NCI-H2227 treated with DMSO at 0.1 percent for 48 hours (cell line): Measurements from ENCODE around the gene NRG3.

Experiments used
- DNase-seq: peaks from one replicate; lab custom pipeline; 2025; lab: John Stamatoyannopoulos, UW

NRG3 gene

DNA sequence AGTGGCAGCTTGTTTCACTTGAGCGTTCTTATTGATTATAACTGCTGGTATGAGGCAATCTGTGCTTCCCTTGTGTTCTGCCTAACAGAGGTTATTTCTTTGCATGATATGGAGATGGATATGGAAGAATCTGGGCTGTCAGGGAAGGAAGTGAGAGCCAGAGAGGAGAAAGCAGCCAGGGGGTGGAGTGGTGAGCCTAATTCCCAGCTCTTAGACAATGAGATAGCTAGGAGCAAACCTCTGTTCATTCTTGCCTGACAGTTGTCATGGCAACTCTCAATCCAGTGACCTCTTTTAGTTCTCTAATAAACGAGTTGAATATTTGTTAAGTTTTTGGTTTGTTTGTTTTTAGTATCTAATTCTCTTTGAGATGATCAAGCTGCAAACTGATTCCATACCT, 214.3 kb downstream of the NRG3 start:
- DNase-seq: no peak

DNA sequence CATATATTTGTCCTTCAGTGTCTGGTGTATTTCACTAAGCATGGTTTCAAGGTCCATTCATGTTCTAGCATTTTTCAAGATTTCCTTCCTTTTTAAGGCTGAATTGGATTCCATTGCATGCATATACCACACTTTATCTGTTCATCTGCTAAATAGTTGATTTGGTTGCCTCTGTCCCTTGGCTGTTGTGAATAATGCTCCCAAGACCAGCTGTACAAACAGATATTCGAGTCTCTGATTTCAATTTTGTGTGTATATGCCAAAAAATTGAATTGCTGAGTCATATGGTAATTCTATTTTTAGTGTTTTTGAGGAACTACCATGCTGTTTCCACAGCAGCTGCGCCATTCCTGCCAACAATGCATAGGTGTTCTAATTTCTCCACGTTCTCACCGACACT, 216.4 kb downstream of the NRG3 start:
- DNase-seq: no peak

DNA sequence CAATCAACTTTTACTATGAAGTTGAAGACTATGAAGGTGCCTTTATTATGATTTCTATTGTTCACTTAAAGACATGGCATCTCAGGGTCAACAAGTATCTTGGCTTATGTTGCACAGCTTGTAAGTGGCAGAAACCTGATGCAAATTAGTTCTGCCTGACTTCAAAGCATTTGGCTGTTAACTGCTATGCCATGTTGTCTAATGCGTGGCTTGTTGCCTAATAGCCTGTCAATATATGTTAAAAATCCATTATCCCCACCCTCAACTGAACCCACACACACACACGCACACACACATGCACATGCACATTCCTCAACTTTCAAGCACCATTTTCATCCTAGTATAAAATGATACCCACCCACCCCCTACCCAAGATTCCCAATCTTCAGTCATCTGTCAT, 217.1 kb downstream of the NRG3 start:
- DNase-seq: no peak

DNA sequence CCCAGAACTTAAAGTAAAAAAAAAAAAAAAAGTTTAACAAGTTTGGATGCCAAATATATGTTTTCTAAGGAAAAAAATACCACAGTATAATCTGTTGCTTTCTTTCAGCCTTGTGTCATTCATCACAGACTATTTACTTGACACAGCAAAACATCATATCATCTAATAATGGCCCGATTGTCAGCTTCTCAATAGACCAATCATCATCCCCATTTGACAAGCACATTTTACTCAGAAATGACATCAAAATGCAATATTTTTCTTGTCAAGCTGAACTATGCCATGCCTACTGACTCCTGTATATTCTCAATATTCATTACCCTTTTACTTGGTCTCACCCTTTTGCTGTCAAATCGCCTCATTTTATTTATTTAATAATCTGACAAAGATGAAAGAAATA, 249.7 kb downstream of the NRG3 start:
- no peak for DNase-seq

DNA sequence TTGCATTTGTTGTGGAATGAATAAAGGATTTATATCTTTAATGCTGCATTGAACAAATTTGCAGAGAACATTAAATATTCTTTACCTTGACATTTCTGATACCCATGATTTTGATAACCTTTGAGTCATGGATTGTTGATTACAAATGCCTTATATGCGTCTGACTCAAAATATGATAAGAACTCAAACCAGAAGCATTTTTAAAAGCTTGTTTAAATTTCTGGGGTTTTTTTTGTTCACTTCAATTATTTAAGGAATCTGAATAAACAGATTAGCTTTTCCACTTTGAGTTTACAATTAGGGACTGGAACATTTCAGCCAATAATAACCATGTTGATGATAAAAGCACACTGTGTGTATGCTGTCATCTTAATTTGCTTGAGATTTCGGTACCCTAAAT, 253.5 kb downstream of the NRG3 start:
- DNase-seq: no peak

DNA sequence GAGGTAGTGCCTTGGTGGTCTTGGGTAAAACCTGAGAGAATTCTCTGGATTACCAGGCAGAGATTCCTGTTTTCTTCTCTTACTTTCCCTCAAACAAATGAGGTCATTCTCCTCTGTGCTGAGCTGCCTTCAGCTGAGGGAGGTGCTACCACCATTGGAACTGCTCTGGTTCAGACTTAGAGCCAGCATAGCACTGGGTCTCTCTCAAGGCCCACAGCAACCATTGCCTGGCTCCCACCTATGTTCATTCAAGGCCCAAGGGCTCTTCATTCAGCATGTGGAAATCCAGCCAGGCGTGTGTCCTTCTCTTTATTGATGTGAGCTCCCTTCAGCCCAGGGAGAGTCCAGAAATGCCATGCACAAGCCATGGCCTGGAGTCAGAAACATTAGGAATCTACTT, 261.1 kb downstream of the NRG3 start:
- no peak for DNase-seq

DNA sequence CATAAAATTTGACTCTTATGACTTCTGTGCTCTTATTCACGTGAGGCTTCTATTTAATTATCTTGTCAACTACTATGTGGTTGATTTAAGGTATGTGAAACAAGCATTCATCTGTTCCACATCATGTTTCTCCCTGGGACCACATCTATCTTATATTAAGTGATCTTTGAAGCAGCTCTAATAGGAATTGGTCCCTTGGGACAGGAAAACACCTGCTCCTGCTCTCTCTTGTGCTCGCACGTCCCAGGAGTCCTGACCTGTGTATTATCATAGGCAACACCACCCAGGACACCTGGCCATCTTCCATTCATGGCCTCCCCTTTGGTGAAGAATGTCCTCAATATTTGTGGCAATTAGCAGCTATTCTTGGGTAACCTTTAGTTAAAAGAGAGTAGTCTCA, 269.2 kb downstream of the NRG3 start:
- no peak for DNase-seq

DNA sequence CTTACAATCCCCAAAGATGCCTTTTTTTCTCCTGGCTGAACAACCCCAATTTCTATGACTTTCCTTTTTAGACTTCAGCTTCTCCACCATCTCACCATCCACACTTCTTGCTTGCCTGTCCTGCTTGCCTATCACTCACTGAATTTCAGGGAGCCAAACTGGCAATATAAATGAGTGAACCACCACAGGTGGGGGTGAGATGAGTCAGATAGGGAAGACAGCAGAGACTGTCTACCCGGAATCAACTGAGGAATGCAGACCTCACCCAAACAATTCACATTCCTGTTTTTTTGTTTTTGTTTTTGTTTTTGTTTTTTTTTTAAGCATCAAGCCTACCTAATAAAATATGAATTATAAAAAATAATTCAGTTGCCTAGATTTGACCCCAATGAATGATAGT, 273.8 kb downstream of the NRG3 start:
- DNase-seq: no peak

DNA sequence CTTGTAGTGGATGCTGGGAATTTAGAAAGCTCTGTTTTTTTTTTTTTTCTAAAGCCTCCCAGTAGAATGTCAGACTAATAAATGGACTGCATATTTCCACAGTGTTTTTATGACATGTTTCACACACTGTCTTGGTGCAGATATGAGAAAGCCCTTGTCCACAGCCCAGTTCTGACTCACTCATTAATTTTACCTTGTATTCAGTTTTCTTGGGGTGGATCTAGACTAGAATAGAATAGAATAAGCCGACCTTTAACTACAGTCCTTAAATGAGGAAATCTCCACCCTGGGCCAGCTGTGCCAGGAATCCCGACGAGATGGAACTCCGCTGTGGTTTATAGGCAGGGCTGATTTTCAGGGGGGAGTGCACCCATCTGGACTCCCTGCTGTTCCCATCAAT, 274.7 kb downstream of the NRG3 start:
- no peak for DNase-seq

DNA sequence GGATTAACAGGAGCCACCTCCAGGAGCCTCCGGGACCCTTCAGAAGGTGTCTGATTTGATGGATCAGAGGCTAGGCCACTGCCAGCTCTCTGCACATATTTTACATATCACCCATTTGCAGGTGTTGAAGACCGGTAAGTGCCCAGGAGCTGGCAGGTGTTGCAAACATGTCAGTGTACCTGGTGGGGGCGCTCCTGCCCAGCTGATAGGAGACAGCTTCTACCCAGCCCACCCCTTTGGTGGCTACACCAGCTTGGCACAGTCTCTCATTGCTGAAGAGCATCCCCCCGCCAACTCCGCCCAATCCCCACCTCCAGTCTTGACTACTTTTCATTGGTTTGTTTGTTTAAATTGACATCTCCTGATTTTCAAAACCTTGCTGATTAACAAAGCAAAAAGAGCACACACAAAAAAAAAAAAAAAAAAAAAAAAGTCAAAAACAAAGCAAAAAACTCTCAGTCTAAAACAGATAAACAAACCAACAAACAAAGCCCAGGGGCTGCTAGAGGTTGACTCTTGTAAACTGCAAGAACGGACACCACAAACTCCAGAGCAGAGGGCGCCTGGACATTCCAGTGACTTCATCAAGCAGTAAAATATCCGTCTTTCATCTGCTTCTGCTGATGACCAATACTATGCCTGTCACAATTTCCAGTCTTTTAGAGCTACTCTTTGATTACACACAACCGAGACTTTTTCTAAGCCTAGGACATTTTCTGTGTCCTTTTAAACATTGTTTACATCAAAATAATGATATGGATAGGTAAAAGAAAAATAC, 275.3 kb downstream of the NRG3 start:
- DNase-seq: no peak

DNA sequence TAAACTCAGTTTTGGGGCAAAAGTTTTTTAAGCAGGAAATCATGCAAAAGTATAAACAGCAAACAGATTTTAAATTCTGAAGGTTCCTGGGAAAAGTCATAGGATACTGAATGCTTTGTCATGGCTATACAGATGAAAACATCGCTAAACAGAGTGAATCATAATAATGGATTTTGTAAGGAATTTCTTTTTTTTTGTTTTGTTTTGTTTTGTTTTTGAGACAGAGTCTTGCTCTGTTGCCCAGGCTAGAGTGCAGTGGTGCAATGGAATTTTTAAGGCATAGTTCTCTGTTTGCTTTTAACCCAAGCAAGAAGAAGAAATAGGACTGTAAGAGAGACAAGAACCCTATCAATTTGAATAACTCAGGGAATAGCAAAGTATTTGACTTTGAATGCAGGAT, 285.3 kb downstream of the NRG3 start:
- no peak for DNase-seq

DNA sequence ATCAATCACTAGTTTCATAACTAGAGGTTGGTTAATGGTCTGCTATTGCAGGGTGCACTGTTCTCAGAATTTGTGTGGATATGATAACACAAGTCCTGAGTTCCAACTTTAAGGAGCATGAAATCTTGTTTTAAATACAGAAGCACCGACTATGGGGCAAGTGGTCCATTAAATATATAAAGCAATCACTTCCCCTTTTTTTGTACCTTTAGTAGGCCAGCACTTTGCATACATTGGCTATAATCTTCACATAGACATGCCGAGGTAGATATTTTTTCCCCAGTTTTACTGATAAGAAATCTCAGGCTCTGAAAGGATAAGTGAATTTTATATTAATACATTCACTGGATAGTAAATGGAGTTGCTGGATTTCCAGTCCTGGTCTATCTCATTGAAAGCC, 286.3 kb downstream of the NRG3 start:
- no peak for DNase-seq

DNA sequence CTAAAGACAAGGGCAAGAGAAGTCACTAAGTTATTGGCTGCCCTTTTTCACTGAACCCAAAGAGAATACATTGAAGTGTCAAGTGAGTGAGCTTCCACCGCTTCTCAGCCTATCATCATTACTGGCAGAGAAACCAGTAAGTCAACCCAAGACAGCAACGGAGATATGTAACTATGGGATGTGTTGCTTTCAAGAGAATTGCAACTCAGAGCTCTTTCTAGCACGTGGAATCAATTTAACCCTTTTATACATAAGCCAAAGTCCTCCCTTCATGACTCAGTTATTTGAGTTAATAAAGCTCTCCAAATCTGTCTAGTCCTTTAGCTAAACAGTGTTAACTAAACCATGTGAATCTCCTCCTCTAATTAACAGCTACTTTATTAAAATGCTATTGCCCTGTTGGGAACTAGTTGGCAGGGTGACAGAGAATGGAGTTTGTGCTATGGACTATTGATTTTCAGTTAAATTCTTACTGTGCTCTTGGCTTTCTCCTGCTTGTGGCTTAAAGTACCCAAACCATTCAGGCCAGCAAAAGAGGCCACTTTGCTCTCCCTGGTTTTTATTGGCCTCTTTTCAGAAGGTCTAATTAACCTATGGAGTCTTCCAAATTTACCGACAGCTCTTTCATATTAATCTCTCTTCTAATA, 287.7 kb downstream of the NRG3 start:
- no peak for DNase-seq

DNA sequence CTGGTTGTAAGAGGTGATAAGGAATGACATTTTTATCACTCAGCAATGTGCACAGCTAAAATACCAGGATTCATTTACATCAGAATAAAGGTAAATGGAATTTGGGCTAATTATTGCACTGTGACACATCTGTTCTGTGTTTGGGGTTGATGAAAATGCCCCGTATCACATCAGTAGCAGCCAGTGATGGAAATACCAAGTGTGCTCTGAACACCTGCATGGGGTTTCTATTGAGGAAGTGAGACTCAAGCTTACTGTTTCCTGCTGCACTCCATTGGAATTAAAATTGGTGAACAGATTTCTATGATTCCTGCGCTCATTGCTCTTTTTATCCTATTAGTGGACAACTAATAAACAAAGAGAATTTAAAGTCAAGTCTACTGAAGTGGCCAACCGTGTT, 296.9 kb downstream of the NRG3 start:
- DNase-seq: no peak

DNA sequence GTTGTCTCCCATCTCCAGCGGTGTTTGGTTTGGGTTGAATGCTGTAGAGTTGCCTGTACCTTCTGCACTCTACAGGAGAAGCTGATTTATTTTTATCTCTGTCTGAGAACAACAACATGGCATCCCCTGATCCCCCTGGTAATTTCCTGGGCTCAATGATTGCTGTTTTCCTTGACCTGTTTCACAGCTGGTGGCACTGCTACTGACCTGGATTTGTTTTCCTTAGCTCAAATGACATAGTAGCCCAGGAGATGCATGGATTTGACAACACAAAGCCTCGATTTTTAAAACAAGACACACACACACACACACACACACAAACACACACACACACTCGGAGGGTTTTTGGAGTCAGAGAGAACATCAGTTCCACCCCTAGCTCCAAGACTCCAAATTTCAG, 301.6 kb downstream of the NRG3 start:
- DNase-seq: no peak

DNA sequence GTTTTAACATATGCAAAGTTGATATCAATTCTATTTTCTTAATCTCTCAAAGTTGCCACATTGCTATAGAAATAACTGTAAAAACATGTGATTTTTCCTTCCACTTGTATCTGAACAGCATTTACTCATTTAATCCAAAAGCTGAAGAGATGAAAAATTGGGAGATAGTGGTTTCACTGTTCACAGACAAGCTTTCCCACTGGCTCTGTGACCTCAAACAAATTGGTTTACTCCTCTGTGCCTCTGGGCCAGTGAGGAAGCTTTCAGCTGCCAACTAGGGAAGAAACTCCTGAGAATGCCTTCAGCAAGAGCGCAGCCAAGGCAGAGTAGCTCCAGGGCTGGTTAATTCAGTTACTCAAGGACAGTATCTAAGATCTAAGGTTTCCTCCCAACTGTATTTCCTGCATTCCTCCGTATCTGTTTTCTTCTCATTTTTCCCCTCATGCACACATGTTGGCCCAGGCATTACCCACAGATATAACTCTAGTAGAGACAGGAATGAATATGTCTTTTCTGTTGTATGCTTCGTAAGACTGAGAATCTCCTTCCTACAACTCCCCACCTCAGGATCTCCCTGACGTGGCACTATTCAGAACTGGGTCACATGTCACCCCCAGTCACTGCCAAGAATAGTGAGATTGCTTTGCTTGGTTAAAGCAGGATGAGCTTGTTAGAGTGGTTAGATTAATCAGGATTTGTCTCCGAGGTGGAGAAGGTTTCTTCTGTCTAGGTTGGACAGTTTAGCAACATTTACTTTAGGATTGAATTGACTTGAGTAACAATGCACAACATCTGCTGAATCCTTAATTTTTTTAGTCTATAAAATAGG, 315.7 kb downstream of the NRG3 start:
- DNase-seq: no peak

DNA sequence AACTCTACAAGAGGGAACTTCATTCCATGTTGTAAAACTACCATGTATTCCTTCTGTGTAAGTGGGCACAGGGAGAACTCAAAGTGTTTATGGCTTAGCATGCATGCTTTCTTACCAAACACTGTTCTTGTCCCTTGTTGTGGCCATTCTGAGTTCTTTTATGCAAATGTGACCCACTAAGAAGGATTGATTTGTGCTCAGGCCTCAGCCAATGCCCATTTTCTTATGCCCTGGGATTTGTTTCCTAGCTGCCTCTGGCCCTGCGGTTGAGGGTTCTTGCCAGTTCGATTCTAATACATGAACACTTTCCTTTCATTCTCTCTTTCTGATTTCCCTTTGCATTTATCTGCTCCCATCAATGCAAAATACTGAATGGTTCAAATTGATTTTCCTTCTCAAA, 316.7 kb downstream of the NRG3 start:
- no peak for DNase-seq

DNA sequence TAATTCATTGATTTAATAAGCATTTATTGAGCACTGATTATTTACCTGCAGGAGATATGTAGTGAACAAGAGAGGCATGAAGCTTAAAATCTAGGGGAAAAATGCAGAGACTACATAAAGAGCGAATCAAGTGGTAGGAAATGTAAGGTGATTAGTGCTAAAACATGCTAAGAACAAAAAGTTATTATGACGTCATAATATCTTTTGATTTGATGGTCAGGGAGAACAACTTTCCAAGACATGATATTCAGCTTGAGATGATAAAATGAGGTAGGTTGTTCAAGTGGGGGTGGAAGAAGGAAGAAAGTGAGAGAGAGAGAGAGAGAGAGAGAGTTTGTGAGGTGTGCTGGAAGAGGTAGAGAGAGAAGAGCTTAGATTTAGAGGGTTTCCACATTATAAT, 317.7 kb downstream of the NRG3 start:
- no peak for DNase-seq

DNA sequence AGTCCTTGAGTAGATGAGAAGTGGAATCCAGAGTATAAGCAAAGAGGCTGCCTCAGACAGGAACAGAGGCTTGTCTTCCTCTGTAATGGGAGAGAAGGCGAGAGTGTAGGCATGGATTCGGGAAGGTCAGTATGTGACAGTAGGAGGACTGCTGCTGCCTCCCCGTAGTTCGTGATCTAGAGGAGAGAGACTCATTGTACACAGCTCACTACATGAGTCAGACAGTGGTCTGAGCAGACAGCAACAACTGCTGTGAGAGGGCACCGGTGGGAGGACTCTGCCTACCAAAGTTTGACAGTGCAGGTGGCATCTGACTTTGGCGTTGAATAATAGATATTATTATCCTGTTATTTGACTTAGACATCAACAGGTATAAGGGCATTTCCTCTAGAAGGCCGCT, 319.4 kb downstream of the NRG3 start:
- DNase-seq: no peak

DNA sequence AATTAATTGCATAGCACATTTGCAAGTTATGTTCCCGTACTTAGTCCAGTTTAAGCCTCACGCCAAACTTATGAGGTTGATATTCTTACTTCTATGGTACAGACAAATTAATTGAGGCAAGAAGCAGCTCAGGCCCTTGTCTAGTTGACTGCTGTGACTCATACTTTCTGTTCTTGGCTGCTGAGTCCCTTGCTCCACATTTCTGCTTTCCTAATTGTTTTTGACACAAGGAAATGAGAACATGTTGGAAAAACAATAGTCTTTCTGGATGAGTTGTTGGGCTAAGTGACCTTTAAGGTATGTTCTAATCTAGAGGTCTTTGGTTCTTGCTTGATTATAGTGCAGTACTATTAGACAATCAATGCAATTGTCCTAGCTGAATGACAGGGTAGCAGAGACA, 331.8 kb downstream of the NRG3 start:
- no peak for DNase-seq

DNA sequence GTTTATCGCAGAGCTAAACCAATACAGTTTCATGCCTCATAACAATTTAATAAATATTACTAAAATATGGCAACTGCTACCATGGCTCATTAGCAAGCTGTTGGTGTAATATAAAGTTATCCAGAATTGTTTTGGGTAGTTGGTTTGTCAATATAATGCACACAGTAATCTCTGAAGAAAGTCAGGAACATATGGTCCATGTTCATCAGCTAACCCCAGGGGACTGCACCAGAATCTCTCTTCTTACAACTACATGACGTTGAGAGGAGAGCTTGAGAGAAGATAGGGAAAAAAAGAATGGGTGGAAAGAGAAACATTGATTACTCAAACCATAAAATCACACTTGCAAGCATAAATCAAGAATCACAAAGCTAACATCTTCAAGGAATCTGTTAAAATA, 333.7 kb downstream of the NRG3 start:
- DNase-seq: no peak

DNA sequence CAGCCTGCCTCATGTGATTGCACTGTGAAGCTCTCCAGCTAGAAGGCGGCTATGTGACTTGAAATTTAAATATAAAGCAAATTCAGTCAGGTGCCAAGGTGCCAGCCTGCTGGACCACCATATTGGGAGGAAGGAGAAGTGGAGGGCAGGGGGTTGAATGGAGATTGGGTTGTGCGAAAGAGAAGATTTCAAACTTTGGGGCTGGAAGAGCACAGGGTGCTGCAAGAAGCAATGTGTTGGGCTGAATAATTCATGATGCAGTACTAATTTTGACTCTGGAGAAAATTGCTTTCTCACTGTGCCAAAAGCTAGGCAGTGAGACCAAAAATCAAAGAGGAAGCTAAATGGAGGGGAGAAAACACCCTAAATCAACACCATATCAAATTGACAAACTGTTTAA, 335.3 kb downstream of the NRG3 start:
- no peak for DNase-seq

DNA sequence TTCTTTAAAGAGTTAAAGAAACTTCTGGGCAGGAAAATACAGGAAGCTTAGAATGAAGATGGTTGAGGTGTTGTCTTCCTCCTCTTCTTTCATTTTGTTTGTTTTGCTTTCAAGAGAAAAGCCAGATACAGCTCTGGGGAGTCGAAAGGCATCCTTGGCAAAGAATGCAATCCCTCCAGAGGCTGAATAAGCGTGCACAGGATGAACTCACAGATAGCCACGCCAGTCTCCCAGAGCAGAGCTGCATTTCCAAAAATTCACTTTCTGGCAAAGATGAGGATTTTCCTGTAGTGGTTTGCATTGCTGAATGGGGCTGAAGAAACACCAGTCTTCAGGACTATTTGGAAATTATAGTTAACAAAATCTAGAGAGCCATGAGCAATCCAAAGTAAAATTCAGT, 336.4 kb downstream of the NRG3 start:
- no peak for DNase-seq
